Hypothalamus (tissue), 51 donors: ENCODE results near the gene UGT2B17.
"Not testable (repeated sequence)": the region's sequence is repeated elsewhere in the genome, so short reads cannot be mapped to it uniquely, and the experiment has no call there.

Source experiments
- DNase-seq, 51 donors: peaks; one replicate each; lab custom pipeline; 2025; lab: John Stamatoyannopoulos, UW

The UGT2B17 gene

DNA sequence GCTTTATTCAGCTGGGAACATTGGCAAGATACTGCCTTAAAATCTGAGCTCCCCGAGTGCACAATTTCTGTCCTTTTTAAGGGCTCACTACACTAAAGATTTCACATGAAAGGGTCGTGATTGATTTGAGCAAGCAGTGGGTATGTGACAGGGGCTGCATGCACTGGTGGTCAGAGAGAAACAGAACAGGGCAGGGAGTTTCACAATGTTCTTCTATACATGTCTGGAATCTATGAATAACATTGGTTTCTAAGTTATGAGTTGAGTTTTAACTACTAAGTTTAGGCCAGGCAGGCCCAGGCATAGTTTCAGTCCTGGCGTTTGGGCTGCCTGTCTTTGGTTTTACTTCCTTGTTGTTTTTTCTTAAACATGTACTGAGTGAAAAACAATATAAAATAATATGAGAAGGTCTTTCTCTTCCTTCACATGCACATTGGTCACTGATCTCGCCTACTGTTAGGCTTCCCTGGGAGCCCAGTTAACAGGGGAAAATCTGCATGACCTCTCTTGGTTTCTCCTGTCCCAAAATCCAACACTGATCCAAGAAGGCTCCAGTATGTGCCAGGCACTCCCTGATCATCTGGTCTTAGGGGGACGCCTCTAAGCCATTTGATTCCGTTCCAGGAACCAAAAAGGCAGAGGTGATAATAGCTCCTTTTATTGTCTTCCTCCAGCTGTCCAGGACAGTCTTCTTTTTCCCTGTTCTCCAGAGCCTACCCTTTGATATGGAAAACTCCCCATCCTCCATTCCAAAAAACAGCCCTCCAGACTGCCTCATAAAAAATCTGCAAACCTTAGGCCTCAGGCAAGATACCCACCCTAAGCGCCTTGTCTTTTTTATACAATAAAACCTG is at the start of gene UGT2B17:
TSS of gene UGT2B17 (minus strand) at position 51 of the 854 bp plus-strand sequence. CDS start 7,838 bp downstream, outside the sequence.
- no peak for DNase-seq

DNA sequence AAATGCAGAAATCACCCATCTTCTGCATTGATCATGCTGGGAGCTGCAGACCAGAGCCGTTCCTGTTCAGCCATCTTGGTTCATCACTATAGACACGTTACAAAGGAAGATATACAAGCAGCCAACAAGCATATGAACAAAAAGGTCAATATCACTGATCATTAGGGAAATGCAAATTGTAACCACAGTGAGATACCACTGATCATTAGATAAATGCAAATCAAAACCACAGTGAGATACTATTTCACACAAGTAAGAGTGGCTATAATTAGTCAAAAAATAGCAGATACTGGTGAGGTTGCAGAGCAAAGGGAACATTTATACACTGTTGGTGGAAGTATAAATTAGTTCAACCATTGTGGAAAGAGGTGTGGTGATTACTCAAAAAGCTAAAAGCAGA is 46.6 kb upstream of the UGT2B17 start:
- not testable (repeated sequence) for DNase-seq

DNA sequence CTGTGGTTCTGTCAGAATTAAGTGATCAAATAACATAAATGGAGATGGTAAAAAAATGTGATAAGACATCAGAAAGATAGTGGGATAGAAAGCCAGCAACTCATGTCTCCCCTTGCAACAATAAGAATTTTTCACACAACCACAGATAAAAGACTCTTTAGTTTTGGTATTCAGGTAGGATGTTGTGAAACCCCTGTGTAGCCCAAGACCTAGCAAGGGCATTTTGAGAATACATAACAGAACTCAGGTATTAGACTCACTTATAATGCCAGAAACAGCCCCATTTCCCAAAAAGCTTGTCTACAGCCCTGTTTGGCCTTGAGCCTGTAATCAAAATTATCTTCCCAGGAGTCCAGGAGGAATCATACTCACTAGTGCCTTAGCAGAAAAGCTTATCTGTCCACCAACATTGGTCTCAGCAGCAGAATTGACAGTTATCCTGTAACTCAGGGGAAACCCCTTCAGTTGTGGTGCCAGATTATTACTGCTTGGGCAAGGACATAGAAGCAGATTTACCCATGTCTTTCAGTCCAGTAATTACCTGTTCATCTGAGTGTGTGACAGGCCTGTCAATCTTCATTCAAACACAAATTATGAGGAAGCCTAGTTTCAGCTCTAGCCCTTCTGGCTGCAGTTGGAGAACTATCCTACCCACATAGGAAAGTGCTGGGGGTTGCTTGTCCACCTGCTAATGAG is 41.0 kb upstream of the UGT2B17 start:
- DNase-seq = no peak

DNA sequence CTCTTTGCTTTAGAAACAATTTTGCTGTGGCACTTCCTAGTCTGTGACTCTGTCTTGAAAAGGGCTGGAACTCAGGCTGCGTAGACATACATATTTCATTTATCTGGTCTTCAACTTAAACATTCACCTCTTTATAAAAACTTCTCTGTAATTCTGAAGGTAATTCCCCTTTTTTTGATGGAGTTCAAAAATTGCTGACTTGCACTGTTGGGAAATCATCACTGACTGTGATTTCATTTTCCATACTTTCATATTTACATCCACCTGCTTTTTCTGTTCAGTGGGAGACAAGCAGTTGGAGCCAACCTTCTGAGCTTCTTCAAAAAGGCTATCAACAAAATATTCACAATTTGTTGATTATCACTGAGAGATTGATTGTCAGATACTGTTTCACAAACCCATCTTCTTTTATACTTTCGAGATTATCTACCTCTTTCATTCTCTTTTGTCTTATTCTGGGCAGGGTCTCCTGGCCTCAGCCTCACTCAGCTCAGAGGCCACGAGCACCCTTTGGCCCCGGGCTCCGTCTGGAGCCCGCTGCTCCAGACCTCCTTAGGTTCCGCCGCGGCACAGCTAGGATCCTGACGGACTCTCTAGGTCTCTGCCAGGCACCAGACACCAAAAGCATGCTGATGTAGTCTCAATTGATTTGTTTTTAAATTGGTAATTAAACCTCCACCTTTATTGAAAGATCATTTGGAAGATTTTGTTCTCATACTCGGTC is 39.7 kb upstream of the UGT2B17 start:
- DNase-seq = no peak

DNA sequence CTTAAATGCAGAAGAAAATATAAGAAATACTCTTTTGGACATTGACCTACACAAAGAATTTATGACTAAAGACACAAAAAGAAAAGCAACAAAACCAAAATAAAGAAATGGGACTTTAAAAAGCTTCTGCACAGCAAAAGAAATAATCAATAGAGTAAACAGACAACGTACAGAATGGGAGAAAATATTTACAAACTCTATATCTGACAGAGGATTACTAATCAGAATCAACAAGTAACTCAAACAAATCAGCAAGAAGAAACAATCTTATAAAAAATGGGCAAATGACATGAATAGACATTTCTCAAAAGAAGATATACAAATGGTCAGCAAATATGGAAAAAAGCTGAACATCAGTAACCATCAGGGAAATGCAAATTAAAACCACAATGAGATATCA is 37.6 kb upstream of the UGT2B17 start:
- no peak for DNase-seq

DNA sequence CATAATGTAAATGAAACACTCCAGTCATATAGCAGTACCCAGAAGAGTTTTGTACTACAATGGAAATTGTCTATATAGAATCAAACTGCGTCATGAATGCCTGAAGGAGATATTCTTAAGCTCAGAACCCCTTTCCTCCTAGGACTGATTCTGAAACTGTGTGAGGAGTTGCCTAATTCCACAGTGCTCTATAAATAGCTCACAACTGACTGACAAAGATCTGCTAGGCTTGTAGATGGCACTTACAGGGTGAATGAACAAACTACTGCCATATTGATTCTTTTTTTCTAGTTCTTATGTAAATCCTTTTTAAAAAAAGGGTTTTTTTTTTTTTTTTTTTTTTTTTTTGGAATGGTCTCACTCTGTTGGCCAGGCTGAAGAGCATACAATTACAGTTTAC is 30.1 kb upstream of the UGT2B17 start:
- no peak for DNase-seq

DNA sequence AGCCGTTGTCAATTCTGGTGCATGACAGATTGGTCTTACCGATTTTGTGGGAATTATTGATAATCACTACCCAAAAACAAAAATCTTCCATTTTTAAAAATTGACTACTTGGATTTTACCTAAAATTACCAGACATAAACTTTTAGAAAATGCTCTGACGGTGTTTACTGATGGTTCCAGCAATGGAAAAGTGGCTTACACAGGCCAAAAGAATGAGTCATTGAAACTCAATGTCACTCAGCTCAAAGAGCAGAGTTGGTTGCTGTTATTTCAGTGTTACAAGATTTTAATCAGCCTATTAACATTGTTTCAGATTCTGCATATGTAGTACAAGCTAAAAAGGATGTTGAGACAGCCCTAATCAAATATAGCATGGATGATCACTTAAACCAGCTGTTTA is 23.0 kb upstream of the UGT2B17 start:
- no peak for DNase-seq

DNA sequence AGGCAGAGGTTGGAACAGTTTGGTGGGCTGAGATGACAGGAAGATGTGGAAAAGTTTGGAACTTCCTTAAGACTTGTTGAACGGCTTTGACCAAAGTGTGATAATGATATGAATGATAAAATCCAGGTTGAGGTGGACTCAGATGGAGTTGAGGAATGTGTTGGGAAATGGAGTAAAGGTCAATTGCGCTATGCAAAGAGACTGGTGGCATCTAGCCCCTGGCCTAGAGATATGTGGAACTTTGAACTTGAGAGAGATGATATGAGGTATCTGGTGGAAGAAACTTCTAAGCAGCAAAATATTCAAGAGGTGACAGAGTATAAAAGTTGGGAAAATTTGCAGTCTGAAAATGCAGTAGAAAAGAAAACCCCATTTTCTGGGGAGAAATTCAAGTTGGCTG is 21.4 kb upstream of the UGT2B17 start:
- DNase-seq = no peak

DNA sequence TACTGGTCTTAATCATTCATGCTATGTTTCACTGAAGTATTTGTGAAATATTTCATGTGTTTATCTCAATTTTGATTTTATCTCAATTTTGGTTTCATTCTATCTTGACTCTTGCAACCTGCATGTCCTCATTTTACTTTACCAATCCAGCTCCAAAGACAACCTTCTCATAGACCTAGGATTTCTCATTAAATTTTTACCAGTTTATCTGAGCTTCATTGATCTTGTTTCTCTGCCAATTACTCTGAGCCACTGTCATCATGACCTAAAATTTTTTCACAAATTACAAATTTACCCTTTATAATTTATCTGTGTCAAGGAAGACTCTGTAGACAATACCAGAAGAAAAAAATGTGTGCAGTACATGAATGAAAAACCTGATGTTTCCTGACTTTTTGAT is 18.6 kb upstream of the UGT2B17 start:
- DNase-seq = no peak

DNA sequence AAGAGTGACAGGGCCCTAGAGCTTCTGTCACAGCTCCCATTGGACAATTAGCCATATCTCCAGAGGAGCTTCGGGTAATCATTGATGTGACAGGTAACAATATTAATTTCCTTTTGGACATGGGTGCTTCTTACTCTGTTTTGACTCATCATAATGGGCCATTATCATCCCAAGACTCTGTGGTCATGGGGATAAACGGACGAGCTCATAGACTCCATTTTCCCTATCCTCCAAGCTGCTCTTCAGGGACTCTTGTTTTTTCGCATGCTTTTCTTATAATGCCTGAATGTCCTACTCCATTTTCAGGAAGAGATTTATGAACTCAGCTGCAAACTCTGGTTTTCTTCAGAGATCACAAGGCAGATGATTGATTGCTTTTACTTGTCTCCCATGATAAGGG is 17.0 kb upstream of the UGT2B17 start:
- no peak for DNase-seq

DNA sequence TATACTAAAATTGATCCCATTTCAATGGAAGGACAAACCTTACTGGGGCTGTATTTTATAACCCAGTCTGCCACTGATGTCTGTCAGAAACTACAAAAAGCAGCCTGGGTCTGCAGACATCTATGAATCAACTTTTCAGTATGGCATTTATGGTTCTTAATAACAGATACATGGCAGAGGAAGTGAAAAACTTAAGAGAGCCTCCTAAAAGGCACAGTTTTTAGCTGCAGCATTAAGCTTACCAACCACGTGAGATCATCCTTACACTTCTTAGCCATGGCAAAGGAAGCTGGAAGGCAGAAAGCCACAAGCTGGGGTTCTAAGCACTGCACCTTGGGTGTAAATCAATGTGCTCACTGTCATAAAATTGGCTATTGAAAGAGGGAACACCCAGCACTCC is 16.6 kb upstream of the UGT2B17 start:
- DNase-seq = no peak

DNA sequence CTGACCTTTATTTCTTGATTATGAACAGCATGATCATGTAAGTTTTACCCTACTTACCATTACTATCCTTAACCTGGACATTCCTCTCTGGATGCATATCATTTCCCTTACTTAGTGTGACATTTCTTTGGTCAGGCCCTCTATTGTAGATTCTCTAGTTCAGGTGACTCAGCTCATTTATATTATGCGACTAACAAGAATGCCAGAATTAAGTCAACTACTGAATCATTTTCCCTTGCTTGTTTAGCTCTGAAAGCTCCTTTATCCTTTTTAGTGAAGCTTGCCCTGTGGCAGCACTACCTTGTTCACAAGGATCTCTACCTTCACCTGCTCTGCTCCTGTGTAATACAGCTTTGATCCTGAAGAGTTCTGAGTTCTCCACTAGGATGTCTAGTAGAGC is 15.1 kb upstream of the UGT2B17 start:
- no peak for DNase-seq

DNA sequence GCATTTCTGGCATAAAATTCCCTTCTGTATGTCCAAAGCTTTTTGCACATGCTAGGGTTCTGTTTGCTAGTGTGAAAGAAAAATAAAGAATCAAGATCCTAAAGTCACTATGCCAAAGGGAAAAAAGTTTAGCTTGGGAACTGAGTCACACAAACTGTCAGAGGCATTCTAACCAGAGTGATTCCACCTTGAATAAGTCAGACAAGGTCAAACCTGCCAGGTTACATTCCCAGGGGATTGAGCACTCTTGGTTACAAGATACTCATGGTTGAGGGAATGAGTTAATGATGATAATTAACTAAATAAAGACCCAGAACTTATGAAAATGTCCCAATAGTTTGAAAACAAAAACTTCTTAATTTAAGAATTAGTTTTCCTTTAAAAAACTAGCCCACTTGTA is 13.7 kb upstream of the UGT2B17 start:
- DNase-seq = no peak

DNA sequence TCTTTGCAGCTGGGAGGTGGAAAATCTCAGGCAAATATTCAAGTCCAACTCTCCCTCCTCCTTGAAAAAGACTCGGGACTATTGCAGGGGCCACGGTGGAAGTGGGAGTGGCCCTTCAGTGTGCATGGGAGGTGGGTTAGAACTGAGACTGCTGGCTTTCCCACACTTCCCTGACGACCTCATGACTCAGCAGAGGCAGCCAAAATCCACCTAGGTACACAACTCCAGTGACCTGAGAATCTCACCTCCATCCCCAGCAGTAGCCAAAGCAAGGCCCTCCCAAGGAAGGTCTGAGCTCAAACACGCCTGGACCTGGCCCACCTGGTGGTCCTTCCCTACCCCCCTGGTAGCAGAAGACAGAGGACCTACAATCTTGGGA is 6.2 kb upstream of the UGT2B17 start:
- no peak for DNase-seq

DNA sequence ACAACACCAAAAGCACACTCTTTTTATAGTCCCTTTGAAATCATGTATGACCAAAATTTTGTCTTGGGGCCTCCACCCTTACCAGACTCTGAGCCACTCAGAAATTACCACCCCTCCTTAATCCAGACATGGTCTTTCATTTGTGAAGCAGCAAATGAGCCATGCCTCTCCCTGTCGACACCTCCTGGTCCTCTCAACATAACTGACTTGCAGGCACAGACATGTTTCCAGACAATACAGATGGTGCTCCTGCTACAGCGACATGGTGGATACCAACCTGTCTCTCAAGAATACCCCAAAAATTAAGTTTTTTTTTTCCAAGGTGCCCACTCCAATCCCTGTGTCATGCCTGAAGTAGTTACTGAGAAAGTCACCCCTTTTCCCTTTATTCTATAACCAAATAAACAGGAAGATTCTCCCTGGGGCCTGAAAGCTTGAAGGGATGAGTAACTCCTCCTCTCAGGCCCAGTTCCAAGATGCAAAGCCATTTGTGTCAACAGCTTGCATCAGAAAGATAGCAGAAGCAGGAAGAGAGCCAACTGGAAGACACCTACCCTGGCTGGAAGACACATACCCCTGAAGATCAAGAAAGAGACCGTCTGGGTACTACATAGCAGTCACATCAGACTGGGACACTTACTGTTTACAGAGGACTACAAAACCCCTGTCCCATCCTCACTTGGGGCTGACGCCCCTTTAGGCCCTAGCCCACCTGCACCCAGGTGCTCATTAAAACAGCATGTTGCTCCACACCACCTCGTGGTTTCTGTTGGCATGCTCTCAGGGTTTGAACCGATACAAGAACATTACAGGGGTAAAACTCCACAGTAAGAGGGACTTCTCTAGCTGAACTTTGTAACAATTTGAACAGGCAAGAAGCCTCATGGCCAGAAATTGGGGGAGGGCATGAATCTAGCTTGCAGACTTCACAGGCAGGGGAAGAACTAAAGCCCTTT is 5.5 kb upstream of the UGT2B17 start:
- DNase-seq = no peak

DNA sequence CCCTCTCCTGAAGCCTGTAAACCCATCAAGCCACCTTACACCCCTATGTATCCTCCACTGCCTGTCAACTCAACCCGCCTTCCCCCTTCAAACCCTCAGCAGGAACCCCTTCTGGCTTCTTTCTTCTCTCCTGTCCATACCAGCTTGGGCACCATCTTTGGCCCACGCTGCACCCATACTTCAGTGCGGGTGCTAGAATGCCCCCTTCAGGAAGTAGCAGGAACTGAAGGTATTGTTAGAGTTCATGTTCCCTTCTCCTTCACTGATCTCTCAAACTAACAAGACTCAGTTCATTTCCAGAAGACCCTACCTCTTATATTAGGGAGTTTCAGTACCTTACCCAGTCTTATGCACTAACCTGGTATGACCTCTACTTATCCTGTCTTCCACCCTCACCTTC is 1.5 kb upstream of the UGT2B17 start:
- no peak for DNase-seq

DNA sequence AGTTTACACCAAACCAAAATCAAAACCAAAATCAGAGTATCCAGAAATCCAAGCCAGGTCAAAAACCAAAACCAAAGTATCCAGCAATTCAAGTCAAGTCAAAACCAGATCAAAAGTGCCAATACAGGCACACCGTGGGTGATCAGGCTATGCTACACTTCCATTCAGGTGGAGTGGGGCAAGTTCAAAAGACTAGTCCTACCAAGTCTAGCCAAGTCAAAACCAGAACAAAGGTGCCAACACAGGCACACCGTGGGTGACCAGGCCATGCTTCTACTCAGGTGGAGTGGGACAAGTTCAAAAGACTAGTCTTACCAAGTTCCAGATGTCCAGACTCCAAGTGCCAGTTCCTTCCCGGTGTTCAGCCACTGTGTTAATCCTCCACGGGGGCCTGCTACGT is 486 bp downstream of the UGT2B17 start:
- DNase-seq = not testable (repeated sequence)

DNA sequence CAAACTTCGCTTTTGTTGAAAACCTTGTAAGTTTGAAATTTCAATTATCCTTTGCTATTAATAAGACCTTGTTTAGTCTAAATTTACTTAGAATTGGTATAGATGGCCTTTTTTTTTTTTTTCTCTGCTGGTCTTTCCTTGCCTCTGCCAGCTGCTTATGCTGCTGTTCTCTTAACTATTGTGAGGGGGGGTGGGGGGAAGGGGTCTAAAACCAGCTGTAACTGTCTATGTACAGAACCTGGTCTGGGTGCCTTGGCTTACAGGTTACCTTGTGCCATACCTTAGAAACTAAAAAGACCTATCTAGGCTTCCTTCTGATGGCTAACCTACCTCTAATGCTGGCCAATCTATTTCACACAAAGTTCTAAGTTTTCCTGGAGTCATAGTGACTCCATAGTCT is 1.0 kb downstream of the UGT2B17 start:
- no peak for DNase-seq

DNA sequence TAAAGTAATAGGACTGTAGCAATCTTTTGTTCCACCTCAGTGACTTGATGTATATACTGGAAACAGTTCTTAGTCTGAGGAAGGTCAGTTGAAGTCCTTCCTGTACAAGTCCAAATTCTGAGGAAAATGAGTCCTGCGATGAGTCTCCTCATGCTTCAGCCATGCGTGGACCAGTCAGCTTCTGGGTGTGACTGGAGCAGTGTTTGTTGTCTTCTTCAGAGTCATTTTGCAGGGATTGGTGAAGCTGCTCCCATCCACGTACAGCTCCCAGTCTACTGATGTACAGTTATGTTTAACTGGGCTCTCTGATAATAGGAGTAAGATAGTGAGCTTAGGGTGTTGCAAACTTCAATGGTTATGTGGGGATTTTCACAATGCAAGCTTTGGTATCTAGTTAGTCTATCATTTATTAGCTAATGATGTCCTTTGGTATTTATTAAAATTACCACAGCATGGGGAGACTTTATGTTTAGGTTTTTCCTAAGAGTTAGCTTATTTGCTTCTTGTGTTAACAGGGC is 3.4 kb downstream of the UGT2B17 start:
- no peak for DNase-seq

DNA sequence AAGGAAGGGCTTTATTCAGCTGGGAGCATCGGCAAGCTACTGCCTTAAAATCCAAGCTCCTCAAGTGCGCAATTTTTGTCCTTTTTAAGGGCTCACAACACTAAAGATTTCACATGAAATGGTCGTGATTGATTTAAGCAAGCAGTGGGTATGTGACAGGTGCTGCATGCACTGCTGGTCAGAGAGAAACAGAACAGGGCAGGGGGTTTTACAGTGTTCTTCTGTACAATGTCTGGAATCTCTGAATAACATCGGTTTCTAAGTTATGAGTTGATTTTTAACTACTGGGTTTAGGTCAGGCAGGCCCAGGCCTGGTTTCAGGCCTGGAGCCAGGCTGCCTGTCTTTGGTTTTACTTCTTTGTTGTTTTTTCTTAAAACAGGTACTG is 6.0 kb downstream of the UGT2B17 start:
- DNase-seq = no peak
